G401.6 (cell line): Measurements from ENCODE around the gene ZNF593OS.

Source experiments
- FAIRE-seq: peaks from 2 replicates; lab custom pipeline; 2012; peaks lifted over from hg19 to GRCh38; lab: Jason Lieb, UNC

Gene ZNF593OS

DNA sequence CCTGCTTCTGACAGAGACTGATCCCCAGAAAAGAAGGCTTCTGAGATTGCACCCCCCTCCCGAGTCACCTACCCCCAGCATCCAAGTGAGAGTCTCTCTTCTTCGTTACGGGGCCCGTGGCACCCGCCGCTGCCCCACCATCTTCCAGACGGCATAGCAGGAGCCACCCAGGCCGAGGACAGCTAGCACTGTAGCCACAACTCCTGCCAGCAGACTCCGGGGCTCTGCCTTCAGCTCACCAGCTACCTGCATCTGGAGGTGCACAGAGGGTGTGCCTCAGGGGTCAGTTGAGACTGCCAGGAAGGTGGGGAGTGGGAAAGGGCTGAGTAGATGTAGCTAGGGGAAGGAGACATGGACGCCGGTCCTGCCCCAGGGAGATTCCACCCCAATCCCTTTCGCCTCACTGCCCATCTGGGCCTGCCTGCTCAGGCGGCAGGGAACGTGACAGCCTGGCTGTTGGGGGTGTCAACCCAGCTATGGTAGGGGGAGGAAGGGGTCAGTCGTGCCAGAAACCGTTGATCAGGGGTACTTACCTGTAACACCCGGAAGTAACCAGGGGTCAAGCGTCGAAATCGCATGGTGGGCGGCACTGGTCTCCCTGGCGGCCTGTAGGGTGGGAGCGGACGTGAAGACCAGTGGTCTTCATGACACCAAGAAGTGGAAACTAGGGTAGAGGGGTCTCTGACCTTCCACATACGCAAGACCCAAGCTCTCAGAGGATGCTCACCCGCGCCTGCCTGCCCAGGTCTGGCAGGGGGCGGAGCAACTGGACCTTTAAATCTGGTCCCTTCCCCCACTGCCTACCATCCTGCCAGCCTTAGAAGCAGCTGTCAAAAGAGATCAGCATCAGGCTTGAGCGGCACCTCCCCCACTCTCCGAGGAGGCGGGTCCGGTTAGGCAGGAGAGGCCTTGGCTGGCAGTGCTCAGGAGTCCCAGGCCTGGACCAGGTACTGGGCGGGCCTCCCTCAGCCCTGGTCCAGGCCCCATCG is at the start of gene ZNF593OS:
Gene ZNF593OS (minus strand): TSS at position 749 of the 989 bp plus-strand sequence. CDS start 171 bp downstream, at position 578.
- FAIRE-seq = no peak

DNA sequence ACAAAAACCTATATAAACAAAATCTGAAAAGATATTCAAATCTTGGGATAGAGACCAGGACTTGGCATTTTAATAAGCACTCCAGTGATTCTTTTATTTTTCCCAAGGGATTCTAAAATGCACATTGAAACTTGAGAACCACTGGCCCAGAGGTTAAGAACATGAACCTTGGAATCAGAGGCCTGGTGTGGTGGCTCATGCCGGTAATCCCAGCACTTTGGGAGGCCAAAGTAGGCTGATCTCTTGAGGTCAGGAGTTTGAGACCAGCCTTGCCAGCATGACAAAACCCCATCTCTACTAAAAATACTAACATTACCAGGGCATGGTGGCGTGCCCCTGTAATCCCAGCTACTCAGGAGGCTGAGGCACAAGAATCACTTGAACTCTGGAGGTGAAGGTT is 49.5 kb upstream of the ZNF593OS start:
- no peak for FAIRE-seq

DNA sequence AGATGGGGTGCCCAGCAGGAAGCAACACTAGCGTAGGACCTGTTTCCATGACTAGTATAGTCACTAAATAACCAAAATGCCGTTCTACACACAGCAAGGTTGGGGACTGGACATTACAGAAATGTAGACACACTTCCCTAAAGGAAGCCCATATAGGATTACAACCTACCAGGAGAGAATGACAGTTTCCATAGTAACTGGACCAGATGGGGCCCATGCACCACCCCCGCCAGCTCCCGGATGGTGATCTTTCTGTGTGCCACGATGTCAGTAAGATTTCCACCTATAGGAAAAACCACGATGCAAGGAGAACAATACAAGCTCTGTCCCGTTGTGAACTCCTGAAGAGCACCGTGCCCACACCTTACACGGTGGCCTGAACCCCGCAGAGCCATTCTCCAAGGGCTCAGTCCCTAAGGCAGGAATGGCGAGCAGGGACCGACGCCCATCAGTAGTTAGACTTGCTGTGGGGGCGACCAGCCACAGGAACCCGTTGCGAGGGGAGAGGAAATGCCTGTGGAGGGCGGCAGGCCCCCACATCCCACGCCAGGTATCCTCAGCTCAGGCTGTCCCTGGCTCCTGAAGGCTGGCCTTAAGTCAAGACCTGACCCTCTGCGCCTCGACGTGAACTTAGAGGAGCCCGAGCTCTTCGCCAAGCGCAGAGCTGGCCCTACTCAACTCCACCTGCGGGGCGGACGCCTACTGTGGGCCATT is 48.7 kb upstream of the ZNF593OS start:
- no peak for FAIRE-seq

DNA sequence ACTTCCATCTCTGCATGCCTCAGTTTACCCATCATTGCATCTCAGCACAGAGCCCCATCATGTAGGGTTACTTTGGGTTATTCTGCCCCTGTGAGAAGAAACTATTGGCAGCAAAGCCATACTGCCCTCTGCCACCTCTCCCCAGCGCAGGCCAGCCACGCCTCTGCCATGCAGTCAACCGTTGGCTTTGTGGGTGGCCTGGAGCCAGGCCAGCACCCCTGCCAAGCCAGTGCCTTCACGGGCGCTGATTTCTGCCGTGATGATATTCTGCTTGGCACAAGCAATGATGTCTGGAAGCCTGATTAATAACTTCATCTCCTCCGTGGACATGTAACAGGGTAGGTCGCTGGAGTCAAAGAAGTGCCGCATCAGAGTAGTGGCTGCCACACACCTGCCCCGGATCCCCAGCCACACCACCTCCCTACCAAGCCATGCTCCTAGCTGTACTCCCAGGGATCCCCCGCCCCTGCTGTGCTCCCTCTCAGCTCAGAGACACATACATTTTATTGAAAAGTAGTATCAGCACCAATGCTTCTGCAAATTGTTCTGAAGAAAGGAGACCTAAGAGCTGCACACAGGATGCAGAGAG is 47.4 kb upstream of the ZNF593OS start:
- no peak for FAIRE-seq

DNA sequence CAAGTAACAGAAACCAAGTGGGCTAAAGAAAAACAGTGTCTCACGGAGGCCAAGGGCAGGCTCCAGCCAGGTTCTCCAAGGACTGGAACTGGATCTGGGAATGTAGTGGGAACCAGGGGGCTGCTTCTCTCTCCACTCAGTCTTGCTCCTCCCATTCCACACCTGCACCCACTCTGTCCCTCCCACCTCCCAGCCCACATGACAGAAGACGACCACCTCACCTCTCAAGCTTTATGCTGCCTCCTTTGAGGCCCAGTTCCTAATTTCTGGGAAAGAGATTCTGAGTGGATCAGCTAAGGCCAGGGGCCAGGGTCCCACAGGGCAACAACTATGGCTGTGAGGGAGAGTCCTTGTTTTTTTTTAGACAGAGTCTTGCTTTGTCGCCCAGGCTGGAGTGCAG is 43.6 kb upstream of the ZNF593OS start:
- no peak for FAIRE-seq

DNA sequence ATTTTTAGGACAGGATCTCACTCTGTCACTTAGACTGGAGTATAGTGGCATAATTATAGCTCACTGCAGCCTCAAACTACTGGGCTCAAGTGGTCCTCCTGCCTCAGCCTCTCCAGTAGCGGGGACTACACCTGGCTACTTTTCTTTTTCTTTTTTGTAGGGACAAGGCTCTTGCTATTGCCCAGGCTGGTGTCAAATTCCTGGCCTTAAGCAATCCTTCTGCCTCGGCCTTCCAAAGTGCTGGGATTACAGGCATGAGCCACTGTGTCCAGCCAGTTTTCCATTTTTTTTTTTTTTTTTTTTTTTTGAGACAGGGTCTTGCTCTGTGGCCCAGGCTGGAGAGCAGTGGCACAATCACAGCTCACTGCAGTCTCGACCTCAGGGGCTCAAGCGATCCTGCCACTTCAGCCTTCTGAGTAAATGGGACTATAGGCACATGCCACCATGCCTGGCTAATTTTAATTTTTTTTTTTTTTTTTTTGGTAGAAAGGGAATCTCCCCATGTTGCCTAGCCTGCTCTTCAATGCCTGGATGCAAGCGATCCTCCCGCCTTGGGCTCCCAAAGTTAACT is 41.8 kb upstream of the ZNF593OS start:
- FAIRE-seq = no peak

DNA sequence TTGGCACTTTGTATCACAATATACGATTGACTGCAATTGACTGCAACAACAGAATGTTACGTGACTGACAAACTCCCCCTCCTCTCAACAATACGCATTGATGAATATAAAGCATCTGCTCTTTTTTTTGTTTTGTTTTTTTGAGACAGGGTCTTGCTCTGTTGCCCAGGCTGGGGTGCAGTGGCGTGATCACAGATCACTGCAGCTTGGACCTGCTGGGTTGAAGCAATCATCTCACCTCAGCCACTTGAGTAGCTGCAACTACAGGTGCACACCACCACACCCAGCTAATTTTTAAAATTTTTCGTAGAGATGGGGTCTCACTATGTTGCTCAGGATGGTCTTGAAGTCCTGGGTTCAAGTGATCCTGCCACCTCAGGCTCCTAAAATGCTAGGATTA is 41.1 kb upstream of the ZNF593OS start:
- FAIRE-seq = no peak

DNA sequence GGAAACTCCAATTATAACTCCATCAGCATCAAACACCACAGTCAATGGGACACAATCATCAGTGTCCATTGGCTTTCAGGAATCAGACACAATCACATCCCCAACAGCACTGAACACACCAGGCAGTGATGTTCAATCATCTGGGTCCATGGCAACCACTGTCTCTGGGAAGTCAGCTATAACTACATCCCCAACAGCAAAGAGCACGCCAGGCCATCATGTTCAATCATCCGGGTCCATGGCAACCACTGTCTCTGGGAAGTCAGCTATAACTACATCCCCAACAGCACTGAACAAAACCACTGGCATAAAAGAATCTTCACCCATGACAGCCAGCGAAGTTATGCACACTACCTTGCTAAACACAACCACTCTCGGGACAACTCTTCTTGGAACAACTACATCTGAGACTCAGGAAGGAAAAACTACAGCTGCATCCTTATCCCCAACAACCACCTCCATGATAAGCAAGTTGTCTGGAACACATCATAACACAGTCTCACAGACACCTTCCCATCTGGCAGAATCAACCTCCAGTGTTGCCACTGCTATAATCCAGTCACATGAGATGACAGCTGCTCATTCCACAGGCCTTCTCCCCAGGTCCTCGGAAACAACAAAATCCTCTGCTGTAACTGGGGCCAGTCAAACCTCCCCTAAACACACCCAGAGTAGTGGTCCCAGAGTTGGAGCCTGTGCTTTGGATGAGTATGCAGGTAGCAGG is 38.7 kb upstream of the ZNF593OS start:
- FAIRE-seq = no peak

DNA sequence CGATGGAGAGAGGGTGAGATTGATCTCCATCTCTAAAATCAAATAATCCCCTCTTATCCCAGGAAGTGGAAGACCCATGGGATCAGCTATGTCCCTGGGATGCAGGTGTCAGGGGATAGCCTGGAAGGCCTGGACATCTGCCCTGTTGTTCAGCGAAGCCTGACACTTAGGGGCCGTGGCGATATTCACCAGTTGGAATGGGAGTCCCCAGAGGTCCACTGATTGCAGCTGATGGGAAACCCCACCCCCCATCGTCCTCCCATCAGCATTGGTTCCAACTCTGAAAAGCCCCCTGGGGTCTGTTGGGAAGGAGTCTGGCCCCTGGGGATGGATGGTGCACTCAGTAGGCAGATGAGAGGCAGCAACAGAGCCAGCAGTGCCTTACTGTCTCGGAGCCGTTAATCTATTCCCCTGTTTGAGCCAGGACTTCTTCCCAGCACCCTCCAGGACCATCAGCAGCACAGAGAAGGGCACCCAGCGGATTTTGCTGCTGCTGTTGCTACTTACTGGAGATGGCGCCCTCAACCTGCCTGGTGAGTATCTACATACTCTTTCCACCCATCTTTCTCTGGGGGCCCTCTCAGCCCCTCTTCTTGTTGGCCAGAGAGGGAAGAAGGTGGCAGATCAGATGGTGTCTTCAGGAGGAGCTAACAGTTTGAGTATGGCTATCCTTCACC is 32.1 kb upstream of the ZNF593OS start:
- FAIRE-seq = no peak

DNA sequence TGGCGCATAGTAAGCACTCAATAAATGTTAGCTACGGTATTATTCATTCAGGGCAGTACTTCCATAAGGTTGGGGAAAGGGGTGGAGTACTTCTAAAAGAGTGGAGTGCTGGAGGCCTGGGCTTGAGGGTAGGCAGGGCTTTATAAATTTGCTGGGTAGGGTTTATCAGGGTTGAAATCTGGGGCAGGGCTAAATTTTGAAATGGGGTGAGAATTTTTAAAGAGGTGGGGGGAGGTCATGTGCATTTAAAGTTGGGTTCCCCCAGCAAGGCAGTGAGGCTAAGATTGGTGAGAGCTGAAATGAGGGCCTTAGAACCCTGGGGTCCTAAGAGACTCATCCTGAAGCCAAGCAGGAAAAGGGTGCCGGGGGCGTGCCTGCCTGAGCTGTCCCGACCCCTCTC is 28.8 kb upstream of the ZNF593OS start:
- no peak for FAIRE-seq

DNA sequence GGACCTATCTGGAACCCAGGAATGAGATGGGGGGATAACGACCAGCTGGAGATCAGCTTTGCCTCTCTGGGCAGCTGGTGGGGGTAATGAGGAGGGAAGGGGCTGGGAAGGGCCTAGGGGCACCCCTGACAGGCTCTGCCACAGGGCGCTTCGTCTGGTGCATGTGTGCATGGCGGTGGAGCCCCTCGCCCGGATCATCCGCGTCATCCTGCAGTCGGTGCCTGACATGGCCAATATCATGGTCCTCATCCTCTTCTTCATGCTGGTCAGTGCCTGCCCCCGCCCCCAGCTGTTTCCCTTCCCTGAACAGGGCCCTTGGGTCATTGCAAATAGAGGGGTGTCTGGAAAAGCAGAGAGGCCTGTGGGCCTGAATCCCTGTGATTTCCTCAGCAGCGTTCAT is 26.2 kb upstream of the ZNF593OS start:
- FAIRE-seq = no peak

DNA sequence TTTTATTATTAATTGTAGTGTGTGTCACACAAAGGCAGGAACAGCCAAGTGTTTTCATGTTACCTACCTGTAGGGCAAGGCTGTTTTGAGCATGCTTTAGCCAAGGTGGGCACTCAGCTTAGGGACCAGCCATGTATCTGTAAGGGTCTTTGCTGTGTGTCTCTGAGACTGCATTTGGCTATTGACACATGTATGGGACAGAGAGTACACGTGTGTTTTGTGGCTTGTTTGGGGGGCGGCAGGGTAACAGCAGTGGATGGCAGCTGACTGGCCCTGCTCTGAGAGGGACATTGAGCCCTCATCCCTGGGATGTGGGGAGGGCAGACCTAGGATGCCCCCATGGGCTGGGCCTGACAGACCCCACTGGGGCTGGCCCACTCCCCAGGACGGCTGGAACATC is 25.7 kb upstream of the ZNF593OS start:
- FAIRE-seq = no peak

DNA sequence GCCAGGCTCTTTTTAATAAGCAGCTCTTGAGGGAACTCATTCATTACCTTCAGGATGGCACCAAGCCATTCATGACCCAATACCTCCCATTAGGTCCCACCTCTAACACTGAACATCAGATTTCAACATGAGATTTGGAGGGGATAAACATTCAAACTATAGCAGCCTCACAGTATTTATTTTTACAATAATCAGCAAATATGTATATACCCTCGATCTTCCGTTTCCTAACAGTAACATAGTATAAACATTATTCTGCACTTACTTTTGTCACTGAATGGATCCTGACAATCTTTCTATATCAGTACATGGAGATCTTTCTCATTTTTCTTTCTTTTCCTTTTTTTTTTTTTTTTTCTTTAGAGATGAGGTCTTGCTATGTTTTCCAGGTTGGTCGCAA is 24.2 kb upstream of the ZNF593OS start:
- no peak for FAIRE-seq

DNA sequence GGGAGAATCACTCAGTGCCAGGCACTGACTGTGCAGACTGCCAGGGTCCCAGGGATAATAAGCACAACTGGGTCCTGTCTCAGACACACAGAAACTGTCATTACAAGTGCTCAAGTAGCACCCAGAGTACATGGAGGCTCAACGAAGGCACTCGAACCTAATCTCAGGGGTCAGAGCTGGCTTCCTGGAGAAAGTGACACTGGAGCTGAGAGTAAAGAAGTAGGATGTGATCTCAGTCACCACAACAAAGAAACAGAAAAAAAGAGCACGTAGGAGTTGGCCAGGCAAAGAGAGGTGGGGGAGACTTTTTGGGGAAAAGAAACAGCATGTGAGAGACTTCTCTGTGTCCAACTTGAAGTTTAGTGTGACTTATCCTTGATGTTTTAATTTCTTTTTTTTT is 20.1 kb upstream of the ZNF593OS start:
- FAIRE-seq = no peak

DNA sequence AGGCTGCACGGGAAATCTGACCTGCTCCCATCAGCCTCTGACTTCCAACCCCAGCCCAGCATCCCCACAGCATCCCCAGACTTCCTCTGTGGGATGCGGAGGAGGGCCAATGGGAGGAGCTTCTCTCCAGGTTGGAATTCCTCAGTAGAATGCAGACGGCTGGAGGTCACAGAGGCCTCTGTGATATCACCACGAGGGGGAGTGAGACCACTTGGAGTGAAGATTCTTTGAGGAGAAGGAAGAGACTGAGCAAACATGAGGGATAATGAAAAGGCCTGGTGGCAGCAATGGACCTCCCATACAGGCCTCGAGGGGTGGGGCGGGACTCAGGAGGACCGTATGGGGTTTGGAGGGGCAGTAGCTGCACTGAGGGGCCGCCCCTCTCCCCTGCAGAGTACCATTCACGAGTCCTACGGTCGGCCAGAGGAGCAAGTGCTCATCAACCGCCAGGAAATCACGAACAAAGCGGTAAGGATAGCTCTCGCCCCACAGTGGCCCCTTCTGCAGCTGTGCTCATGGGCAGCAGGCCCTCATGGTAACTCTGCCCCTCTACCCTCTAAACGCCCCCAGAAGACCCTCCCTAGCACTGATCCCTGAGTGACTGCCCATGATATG is 18.8 kb upstream of the ZNF593OS start, which contains the start of gene CATSPER4:
Gene CATSPER4 (plus strand): TSS at position 230 of the 615 bp plus-strand sequence. CDS start 26 bp downstream, at position 256.
- FAIRE-seq = no peak

DNA sequence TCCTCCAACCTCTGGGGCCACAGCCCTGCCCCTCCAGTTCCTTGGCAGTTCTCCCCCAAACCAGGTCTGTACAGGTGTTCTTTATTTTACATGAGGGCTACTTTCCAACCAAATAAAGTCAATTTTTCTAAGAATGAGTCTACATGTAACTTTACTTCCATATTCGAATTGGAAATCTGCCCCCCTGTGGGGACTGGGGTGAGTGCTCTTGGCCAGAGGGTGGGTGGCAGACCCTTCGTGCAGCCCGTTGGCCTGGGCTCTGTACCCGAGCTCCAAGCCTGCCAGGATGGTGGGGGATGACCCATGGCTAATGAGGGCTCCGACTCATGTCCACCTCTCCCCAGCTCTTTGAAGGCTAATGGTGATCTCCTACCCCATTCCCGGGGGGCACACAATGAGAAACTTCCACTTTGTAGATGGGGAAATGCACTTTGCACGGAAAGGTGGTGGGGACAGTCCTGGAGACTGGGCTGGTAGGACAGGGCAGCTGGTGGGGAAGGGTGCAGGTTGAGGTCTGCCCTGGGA is 18.2 kb upstream of the ZNF593OS start:
- no peak for FAIRE-seq

DNA sequence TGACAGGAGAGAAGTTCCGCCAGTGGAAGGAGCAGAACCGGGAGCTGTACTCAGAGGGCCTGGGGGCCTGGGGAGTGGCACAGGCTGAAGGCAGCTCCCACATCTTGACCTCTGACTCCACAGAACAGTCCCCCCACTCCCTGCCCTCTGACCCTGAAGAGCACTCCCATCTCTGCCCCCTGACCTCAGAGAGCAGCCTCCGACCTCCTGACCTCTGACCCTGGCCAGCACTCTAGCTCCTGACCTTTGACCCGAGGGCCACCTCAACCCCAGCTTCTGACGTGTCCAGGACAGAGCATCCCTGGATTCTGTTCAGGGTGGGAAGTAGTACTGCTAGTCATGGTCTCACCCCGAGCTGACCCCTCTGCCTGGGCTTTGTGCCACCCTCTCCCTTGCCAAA is 17.7 kb upstream of the ZNF593OS start:
- no peak for FAIRE-seq

DNA sequence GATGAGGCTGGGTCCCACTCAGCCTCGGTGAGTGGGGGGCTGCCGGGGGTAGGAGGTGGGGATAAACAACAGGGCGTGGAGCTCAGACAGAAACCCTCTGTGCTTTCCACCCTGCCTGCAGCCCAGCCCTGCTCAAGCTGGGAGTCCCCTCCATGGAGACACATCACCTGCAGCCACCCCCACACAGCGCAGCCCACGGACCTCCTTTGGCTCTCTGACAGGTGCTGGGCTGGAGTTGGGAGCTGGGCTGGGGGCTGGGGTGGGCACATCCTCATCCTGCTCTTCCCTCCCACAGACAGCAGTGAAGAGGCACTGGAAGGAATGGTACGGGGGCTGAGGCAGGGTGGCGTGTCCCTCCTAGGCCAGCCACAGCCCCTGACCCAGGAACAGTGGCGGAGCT is 16.8 kb upstream of the ZNF593OS start:
- no peak for FAIRE-seq

DNA sequence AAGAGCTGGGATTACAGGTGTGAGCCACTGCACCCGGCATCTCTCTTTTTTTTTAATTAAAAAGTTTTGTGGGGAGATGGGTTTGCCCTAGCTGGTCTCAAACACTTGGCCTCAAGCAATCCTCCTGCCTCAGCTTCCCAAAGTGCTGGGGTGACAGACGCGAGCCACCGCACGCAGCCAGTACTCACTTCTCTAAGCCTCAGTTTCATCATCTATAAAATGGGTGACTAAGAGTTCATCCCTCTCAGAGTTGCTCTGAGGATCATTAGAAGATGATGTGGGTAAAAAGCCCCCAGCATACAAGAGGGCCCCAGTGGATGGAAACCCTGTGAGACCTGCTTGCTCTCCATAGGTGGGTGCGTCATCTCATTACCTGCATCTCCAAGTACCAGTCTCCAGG is 16.2 kb upstream of the ZNF593OS start:
- FAIRE-seq = no peak

DNA sequence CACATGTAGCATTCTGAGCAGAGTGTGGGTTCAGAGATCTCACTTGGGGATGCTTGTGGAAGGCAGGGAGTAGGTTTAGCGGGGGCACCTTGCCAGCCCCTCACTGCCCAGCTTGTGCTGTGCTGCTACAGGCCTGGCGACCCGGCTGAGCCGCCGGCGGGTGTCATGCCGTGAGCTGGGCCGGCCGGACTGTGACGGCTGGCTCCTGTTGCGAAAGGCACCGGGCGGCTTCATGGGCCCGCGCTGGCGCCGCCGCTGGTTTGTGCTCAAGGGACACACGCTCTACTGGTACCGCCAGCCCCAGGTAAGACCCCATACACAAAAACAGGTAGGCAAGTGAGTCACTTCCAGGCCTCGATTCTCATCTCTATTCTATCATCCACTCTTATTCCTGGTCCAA is 13.3 kb upstream of the ZNF593OS start:
- FAIRE-seq = no peak

DNA sequence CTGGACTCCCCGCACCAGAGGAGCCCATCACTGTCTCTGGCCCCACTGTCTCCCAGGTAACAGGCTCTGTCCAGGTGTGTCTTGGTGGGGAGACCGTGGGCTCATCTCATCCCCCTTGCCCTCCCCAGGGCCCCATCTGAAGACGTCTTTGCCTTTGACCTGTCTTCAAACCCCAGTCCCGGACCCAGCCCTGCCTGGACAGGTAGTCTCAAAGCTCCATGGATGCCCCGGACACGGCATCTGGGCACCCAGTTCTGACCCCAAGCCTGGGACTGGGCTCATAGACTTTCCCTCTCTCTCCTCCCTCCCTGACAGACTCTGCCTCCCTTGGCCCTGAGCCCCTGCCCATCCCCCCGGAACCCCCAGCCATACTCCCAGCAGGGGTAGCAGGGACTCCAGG is 12.5 kb upstream of the ZNF593OS start:
- FAIRE-seq = no peak
